ENCODE data around the gene STRAP.

- no peak for TF ChIP-seq CTCF (IDR thresholded peaks at IDR 0.05)
- TF ChIP-seq POLR2A (IDR thresholded peaks at IDR 0.05) = no peak
Observed at GRCh38 chr12:15873556-15873955, 8.6 kb upstream of the STRAP start.

Data from tibial nerve (tissue), 3 donors.